NCI-H345 treated with DMSO at 0.1 percent for 48 hours (cell line): ENCODE measurements around the gene GSTM2.
"Not testable (repeated sequence)": the region's sequence is repeated elsewhere in the genome, so short reads cannot be mapped to it uniquely, and the experiment has no call there.

ENCODE experiments used
- DNase-seq: peaks from one replicate; lab custom pipeline; 2025; ENCODE audit not compliant: unreplicated experiment; lab: John Stamatoyannopoulos, UW

The GSTM2 gene

GRCh38 chr1:109673861-109674260 is 6.0 kb downstream of the GSTM2 start:
- DNase-seq: not testable (repeated sequence)

DNA sequence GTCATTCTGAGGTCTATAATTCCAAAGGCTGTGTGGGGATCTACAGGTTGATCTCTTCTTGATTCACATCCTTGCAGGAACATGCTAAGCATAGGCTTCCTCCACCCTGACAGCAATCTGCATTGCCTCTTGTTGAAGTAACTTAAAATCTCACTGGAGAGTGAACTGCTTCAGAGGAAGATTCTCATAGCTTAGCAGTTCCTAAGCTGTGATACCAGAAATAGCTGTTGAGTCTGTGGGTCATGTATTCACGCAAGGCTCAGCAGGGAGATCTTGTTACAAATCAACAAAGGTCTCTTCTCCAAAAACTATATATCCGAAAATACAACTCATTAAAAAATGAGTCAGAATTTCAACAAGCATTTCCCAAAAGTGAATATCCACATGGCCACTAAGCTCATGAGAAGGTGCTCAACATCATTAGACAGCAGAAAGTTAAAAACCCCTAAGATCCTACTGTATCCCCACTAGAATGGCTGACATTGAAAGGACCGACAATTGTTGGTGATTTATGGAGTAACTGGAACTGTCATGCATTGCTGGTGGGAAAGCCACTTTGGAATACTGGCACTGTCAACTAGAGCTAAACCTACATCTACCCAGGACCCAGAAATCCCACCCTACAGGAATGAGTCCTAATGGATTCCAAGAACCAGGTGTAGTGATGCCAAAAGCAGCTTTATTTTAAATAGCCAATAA is 9.0 kb downstream of the GSTM2 start:
- DNase-seq: not testable (repeated sequence)

DNA sequence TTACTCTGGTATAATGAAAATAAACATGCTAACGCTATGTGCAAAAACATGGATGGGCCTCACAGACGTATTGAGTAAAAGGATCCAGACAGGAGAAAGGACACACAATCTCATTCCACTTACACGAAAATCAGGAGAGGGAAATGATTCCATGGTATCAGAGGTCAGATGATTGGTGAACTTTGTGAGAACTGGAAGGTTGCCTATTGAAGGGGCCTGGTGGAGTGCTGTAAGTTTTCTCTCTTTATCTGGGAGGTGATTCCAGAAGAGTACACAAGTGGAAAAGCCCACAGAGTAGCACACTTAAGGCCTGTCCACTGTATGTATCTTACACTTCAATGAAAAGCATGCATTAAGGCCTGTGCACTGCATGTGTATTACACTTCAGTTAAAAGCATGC is 9.6 kb downstream of the GSTM2 start:
- no peak for DNase-seq

DNA sequence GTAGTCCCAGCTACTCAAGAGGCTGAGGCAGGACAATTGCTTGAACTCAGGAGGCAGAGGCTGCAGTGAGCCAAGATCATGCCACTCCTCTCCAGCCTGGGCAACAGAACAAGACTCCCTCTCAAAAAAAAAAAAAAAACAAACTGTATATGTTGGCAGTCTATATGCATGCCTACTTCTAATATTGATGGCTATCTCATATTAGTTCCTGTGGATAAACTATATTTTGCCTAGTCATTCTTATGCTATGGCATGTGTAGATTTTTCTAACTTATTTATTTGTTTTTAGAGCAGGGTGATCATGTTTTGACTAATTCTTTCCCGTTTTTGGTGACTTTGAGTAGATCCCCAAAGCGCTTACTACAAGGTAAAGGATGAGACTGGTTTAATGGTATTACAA is 10.8 kb downstream of the GSTM2 start:
- DNase-seq: not testable (repeated sequence)

DNA sequence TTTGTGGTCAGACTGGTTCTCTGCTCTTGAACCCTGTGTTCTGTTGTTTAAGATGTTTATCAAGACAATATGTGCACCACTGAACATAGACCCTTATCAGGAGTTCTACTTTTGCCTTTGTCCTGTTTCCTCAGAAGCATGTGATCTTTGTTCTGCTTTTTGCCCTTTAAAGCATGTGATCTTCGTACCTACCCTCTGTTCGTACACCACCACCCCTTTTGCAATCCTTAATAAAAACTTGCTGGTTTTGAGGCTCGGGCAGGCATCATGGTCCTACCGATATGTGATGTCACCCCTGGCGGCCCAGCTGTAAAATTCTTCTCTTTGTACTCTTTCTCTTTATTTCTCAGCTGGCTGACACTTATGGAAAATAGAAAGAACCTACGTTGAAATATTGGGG is 16.9 kb downstream of the GSTM2 start:
- not testable (repeated sequence) for DNase-seq

GRCh38 chr1:109685399-109685798 is 17.5 kb downstream of the GSTM2 start:
- not testable (repeated sequence) for DNase-seq

DNA sequence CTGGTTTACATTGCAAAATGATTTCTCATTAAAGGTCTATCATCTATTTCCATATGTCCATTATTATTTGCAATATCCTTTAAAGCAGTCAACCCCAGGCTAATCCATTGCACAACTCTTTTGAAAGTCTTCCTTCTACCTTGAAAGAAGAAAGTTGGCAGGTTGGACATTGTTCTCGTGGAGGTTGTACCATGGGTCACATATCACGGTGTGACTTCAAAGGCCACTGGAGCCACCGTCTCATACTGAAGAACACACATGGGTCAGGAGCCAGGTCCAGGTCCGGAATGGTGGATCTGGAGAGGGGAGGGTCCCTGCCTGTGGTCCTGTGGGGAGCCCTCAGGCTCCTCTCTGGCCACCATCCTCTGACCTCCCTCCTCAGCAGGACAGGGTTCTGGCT is 18.0 kb downstream of the GSTM2 start:
- not testable (repeated sequence) for DNase-seq

GRCh38 chr1:109687109-109687508 is 19.3 kb downstream of the GSTM2 start:
- DNase-seq: not testable (repeated sequence)

- no peak for DNase-seq
Observed at GRCh38 chr1:109687641-109688499, 20.0 kb downstream of the GSTM2 start, which contains the start of gene GSTM1. Gene GSTM1 (plus strand): TSS chr1:109687817. CDS start chr1:109687874, 57 bp downstream.

GRCh38 chr1:109689844-109690405 is 22.1 kb downstream of the GSTM2 start:
- DNase-seq: no peak

DNA sequence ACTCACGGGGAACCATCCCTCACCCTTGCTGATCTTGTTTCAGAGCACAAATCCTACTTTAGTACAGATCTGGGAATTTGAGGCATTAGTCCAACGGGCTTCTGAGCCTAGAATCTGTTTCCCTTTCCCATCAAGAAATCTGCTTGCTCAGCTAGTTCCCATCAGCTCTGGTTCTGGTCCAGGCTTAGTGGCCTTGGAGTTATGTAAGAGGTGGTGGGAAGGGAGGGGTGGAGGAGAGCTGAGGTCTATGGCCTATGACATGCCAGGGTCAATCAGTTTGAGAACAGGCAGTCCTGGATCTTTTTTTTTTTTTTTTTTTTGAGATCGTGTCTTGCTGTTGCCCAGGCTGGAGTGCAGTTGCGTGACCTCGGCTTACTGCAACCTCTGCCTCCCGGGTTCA is 23.9 kb downstream of the GSTM2 start:
- DNase-seq: no peak

DNA sequence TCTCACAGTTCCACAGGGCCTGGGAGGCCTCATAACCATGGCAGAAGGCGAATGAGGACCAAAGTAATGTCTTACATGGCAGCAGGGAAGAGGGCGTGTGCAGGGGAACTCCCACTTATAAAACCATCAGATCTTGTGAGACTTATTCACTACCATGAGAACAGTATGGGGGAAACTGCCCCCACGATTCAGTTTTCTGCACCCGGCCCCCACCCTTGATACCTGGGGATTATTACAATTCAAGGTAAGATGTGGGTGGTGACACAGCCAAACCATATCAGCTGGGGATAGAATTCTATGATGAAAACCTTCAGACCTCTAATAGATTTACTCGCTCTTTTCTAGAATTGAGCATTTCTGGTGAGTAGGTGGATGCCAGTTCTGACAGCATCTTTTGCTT is 26.5 kb downstream of the GSTM2 start:
- DNase-seq: not testable (repeated sequence)

DNA sequence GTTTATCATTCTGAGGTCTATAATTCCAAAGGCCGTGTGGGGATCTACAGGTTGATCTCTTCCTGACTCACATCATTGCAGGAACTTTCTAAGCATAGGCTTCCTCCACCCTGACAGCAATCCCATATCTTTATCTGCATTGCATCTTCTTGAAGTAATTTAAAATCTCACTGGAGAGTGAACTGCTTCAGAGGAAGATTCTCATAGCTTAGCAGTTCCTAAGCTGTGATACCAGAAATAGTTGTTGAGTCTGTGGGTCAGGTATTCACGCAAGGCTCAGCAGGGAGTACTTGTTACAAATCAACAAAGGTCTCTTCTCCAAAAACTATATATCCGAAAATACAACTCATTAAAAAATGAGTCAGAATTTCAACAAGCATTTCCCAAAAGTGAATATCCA is 27.3 kb downstream of the GSTM2 start:
- not testable (repeated sequence) for DNase-seq

DNA sequence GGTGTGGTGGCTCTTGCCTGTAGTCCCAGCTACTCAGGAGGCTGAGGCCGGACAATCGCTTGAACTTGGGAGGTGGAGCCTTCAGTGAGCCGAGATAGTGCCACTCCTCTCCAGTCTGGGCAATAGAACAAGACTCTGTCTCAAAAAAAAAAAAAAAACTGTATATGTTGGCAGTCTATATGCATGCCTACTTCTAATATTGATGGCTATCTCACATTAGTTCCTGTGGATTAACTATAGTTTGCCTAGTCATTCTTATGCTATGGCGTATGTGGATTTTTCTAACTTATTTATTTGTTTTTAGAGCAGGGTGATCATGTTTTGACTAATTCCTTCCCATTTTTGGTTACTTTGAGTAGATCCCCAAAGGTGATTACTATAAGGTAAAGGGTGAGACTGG is 29.2 kb downstream of the GSTM2 start:
- no peak for DNase-seq

GRCh38 chr1:109697861-109698260 is 30.0 kb downstream of the GSTM2 start:
- DNase-seq: not testable (repeated sequence)

GRCh38 chr1:109702940-109703339 is 35.1 kb downstream of the GSTM2 start:
- not testable (repeated sequence) for DNase-seq

- DNase-seq: no peak
Observed at GRCh38 chr1:109704173-109704572, 36.3 kb downstream of the GSTM2 start.

GRCh38 chr1:109705411-109705810 is 37.6 kb downstream of the GSTM2 start:
- no peak for DNase-seq

DNA sequence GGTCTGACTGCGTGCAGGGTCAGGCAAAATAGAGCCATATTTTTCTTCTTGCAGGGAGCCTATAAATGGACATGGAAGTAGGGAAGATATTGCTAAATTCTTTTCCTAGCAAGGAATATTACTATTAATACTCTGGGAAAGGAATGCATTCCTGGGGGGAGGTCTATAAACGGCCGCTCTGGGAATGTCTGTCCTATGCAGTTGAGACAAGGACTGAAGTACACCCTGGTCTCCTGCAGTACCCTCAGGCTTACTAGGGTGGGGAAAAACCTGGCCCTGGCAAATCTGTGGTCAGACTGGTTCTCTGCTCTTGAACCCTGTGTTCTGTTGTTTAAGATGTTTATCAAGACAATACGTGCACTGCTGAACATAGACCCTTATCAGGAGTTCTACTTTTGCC is 41.1 kb downstream of the GSTM2 start:
- DNase-seq: not testable (repeated sequence)

DNA sequence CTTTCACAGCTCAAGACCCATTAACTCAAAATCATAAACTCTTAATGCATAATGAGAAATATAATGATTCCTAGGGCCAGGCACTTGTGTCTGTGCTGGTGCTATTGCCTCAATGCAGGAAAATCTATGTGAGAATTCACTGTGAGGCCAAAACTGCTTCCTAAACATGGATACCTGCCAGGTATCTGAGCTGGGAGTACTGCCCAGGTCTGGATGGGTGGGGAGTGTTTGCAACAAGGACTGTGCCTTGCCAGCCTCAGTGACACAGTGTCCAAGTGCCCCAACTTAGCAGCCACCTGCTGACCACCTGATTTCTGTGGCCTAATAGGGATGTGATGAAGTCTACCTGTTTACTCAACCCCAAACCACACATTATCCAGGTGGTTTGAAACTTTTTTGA is 42.0 kb downstream of the GSTM2 start:
- DNase-seq: not testable (repeated sequence)

DNA sequence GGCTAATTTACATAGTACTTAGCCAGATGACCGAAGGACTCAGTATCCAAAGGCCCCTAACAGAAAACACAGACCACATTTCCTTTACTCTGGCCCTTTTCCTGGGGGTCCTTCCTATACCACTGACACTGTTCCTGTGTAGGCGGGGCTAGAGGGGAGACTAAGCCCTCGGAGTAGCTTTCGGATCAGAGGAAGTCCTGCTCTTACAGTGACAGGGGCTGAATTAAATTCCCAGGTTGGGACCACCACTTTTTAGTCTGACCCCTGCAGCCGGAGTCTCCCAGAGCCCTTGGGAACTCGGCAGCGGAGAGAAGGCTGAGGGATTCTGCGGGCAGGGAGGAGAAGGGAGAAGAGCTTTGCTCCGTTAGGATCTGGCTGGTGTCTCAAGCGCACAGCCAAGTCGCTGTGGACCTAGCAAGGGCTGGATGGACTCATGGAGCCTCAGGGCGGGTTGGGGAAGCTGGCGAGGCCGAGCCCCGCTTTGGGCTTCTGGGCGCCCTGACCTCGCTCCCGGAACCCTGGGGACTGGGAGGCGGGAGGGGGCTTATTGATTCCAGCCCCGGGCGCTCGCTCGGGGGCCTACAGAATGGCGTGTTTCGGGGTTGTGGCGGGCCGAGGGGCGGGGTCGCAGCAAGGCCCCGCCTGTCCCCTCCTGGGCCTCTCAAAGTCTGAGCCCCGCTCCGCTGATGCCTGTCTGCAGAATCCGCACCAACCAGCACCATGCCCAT is 43.9 kb downstream of the GSTM2 start, which contains the start of gene GSTM5:
Gene GSTM5, plus strand, starts transcription at position 659 of the 728 bp plus-strand sequence. Its CDS starts 62 bp downstream, at position 721.
- DNase-seq: not testable (repeated sequence)
